Left lung (tissue), 10 donors: ENCODE data around the gene IL4R. TPM values are rescaled to one million over a fixed set of nuclear protein-coding genes. Genes with fewer than 3 reads are reported as not detected.

Experiments
- ATAC-seq: fragments of 200-7000 bp; cut with Tn5 transposase; one replicate; pipeline ENCODE4 v1.9.1; 2020; ENCODE audit warnings: moderate library complexity
- DNase-seq, 4 donors: peaks; one replicate each; pipeline ENCODE4 v3.0.0-alpha.2; 2013 to 2020
- H3K27ac ChIP-seq, 2 donors: fragments of 200-600 bp; sonication (generic) in 1 of 2; one replicate each; pipeline versions ENCODE4 v1.5.0 to v1.8.0; 2020 to 2021
- H3K27me3 ChIP-seq, 2 donors: fragments of 200-600 bp; sonication (generic) in 1 of 2; one replicate each; pipeline versions ENCODE4 v1.5.0 to v1.8.0; 2020 to 2021
- H3K36me3 ChIP-seq, 2 donors: fragments of 200-600 bp; sonication (generic) in 1 of 2; one replicate each; pipeline versions ENCODE4 v1.5.0 to v1.8.0; 2020 to 2021
- H3K4me1 ChIP-seq, 2 donors: fragments of 200-600 bp; one replicate each; pipeline ENCODE4 v1.8.0; 2021
- H3K4me3 ChIP-seq, 2 donors: fragments of 200-600 bp; sonication (generic) in 1 of 2; one replicate each; pipeline versions ENCODE4 v1.5.0 to v1.8.0; 2020 to 2021; ENCODE audit warnings: mild to moderate bottlenecking in 1 of 2
- H3K9me3 ChIP-seq, 2 donors: fragments of 200-600 bp; sonication (generic) in 1 of 2; one replicate each; pipeline versions ENCODE4 v1.5.0 to v1.8.0; 2020 to 2021
- intact Hi-C, 2 donors: fragments of 100-400 bp; cut with DNase I; formaldehyde crosslinking; loops; one replicate each; pipeline versions ENCODE4 v1.11.2 to v1.14.2; 2022
- polyA plus RNA-seq, 6 donors: library from polyadenylated mRNA; unstranded; fragments of 120-200 nt; gene quantifications; one replicate each; pipeline ENCODE4 v1.2.1, GENCODE V29; 2013; ENCODE audit not compliant: insufficient read length in 6 of 6
- total RNA-seq, 2 donors: library from RNA; stranded (reverse); fragmentation: NEBNext Ultra II Directional; extraction: Animal tissue kit (Norgen Biotek cat#: 25700); gene quantifications; one replicate each; pipeline ENCODE4 v1.2.1, GENCODE V29; 2021
- TF ChIP-seq, protein P1 (sequence below), 2 donors: fragments of 200-600 bp; sonication (generic) in 1 of 2; IDR thresholded peaks; one replicate each; pipeline versions ENCODE4 v1.5.0 to v1.8.0; 2021; ENCODE audit warnings: antibody characterized with exemption in 2 of 2
- donor health status: DM: no; HTN: yes; CAD: no.
- donor health status: DM: no; HTN: no; CAD: no.

IL4R gene
- total and polyA plus RNA-seq, 8 donors: 29.4 to 133 (median 35.9) TPM

DNA sequence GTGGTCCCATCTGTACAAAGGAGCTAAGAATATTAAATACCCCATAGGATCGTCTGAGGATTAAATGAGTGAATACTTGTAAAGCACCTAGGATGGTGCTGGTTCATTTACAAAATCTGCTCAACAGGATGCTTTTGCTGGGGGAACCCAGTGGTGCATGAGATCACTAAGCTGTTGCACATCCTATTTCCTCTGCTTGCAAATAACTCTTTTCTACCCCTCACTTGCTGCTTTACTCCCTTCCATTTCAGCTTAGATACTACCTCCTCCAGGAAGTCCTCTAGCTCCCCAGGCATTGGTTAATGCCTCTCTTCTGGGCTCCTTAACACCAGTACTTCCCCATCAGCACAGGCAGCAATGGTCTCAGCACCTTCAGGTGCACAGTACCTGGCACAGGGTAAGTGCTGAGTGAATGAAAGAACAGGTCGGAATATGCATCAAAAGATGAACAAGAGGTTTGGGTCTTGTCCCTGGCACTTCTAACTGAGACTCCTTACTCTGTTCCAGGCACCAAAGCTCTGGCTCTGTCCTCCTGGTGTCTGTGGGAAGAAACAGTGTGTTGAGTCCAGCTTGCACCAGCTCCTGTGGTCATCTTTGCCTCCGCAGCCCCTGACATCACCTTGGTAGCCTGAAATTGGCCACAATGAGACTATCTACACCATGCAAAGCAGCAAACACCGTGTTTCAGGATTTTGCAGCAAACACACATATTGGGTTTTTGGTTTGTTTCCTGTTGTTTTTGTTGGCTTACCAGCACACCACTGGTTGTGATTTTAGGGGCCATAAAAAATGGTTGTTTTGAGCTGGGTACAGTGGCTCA is 64.1 kb downstream of the IL4R start:
- intact Hi-C loops: loop anchor here in 1 of 2 donors (10.0 kb wide), 1 partner anchor 57 kb away; no protein-coding TSS in a partner anchor
- H3K4me1 ChIP-seq: peaks cover 0 to 30% of the 10 kb centered on the region in 2 donors
- DNase-seq: no peak
- H3K27ac ChIP-seq: no peak overlapping the region
- H3K9me3 ChIP-seq: no peaks in the 10 kb centered on the region
- TF ChIP-seq, protein P1, sequence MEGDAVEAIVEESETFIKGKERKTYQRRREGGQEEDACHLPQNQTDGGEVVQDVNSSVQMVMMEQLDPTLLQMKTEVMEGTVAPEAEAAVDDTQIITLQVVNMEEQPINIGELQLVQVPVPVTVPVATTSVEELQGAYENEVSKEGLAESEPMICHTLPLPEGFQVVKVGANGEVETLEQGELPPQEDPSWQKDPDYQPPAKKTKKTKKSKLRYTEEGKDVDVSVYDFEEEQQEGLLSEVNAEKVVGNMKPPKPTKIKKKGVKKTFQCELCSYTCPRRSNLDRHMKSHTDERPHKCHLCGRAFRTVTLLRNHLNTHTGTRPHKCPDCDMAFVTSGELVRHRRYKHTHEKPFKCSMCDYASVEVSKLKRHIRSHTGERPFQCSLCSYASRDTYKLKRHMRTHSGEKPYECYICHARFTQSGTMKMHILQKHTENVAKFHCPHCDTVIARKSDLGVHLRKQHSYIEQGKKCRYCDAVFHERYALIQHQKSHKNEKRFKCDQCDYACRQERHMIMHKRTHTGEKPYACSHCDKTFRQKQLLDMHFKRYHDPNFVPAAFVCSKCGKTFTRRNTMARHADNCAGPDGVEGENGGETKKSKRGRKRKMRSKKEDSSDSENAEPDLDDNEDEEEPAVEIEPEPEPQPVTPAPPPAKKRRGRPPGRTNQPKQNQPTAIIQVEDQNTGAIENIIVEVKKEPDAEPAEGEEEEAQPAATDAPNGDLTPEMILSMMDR (IDR thresholded peaks at IDR 0.05): no peak
- H3K36me3 ChIP-seq: no peaks in the 10 kb centered on the region
- no peak for ATAC-seq
- H3K4me3 ChIP-seq: no peak overlapping the region
- H3K27me3 ChIP-seq: no peaks in the 10 kb centered on the region

DNA sequence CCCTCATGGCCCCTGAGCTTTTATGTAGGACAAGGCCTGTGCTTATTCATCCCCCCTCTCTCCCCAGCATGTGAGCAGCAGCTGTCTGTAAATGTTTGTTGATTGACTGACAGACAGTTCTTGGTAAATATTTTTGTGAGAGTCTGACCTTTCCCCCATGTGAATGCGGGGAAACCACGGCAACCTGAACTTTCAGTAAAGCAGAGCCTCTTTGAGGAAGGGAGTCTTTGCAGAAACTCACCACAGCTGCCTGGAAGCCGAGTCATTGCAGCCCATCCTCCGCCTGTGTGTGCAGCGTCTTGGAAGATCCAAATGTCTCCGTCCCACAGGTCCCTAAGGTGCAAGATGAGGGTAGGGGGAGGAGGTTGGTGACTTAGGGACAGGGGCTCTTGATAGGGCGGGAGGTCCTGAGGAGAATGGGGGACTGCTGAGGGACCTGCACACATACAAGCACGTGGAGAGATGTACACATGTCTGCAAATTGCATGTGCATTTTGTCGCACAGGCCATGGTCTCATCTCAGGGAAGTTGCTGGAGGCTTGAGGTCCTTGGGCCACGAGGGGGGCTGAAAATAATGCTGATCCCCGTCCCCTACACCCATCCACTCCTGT is 65.2 kb downstream of the IL4R start:
- H3K27me3 ChIP-seq: no peaks in the 10 kb centered on the region
- no peaks in the 10 kb centered on the region for H3K9me3 ChIP-seq
- intact Hi-C loops: loop anchor here in 1 of 2 donors (10.0 kb wide), 1 partner anchor 56 kb away; no protein-coding TSS in a partner anchor
- H3K27ac ChIP-seq: no peak overlapping the region
- TF ChIP-seq, protein P1 (IDR thresholded peaks at IDR 0.05): no peak
- peaks cover 0 to 30% of the 10 kb centered on the region in 2 donors for H3K4me1 ChIP-seq
- H3K36me3 ChIP-seq: no peaks in the 10 kb centered on the region
- no peak for ATAC-seq
- no peak overlapping the region for H3K4me3 ChIP-seq
- no peak for DNase-seq

DNA sequence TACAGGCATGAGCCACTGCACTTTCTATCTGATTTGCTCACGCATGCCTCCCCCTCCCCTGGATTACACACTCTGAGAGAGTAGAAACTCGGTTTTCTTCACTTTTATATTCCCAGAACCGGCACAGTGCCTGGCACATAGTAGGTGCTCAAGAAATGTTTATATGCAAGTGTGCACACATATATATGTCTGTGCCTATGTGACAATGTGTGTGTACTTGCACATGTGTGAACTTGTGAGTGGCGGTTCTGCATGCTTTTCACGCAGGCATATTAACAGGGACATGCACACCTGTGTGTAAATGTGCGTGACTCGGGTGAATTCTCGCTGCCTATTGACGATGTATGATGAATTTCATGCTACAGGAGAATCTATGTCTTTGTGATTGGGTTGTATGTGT is 66.1 kb downstream of the IL4R start:
- Histone ChIP-seq H3K27ac (no peak overlapping the region), H3K9me3 (peaks cover 0 to 2% of the 10 kb centered on the region in 2 donors), H3K36me3 (no peaks in the 10 kb centered on the region), H3K4me1 (peaks cover 0 to 30% of the 10 kb centered on the region in 2 donors), H3K4me3 (no peak overlapping the region), H3K27me3 (no peaks in the 10 kb centered on the region)
- DNase-seq (peak in 1 of 4 donors; percentile 6), ATAC-seq (no peak)
- intact Hi-C loops: loop anchor here in 1 of 2 donors (10.0 kb wide), 1 partner anchor 55 kb away; no protein-coding TSS in a partner anchor
- TF ChIP-seq, protein P1 (IDR thresholded peaks at IDR 0.05): no peak

DNA sequence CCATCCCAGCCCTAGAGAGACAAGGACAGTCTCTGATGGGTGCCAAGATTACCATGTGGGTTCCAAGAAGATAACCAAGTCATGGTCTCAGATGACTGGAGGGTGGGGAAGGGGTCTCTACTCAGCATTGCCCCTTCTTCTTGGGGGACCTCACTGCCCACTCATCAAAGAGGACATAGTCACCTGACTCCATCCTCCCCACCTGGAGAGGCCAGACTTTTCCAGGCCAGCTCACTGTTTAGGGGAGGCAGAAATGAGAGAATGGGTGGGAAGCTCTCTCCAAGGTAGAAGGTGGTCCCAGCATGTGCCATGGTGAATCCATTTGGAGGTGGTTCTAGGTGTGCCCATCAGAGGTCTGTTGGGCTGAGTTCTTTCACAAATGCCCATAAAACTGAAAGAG is 67.5 kb downstream of the IL4R start:
- ATAC-seq (no peak), DNase-seq (peak in 1 of 4 donors; percentile 10)
- Histone ChIP-seq H3K4me1 (peaks cover 0 to 21% of the 10 kb centered on the region in 2 donors), H3K27ac (no peak overlapping the region), H3K36me3 (no peaks in the 10 kb centered on the region), H3K9me3 (peaks cover 0 to 2% of the 10 kb centered on the region in 2 donors), H3K27me3 (no peaks in the 10 kb centered on the region), H3K4me3 (no peak overlapping the region)
- TF ChIP-seq, protein P1 (IDR thresholded peaks at IDR 0.05): no peak
- intact Hi-C loops: no loop called here
